ENCODE measurements around the gene CERS1.

The CERS1 gene

GRCh38 chr19:18898081-18898606, 2.2 kb upstream of the CERS1 start:
- Mint-ChIP-seq H3K36me3 (ENCODE audit: low read depth) (peaks cover 7% of the 10 kb centered on the region), H3K27me3 (peaks cover 23% of the 10 kb centered on the region), H3K4me1 (ENCODE audit: low read depth) (peaks cover 9% of the 10 kb centered on the region), H3K4me3 (no peak overlapping the region), H3K9me3 (no peaks in the 10 kb centered on the region), H3K27ac (no peak overlapping the region)

DNA sequence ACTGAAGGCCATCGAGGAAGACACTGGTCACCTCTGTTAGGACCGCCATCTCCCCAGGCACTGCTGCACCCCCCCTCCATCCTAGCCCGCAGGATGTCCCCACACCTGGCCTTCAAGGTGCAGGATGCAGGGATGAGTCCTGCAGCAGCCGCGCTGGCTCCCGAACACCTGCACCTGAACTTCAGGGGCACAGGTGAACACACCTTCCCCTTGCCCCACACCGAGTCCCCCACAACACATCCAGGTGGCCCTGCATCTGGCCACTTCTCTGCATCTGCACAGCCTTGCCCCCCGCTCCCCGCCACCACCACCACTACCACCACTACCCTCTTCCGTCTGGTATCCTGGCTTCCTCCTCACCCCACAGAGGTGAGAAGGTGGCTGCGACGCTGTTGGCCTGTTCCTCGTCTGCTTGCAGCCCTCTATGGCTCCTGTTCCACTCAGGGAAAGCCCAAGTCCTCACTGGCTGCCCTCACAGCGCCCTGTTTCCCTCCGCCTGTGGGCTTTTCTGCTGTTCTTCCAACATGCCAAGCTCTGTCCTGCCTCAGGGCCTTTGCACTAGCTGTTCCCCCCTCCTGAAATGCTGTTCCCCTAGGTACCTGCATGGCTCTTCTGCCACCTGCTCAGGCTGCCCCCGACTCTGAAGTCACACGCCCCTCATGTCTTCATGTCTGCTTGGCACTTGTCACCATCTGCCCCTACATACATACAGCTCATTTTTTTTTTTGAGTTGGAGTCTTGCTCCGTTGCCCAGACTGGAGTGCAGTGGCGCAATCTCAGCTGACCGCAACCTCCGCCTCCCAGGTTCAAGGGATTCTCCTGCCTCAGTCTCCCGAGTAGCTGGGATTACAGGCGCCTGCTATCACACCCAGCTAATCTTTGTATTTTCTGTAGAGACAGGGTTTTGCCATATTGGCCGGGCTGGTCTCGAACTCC, 1.4 kb upstream of the CERS1 start:
- Mint-ChIP-seq H3K4me1 (ENCODE audit: low read depth) (peaks cover 9% of the 10 kb centered on the region), H3K4me3 (no peak overlapping the region), H3K27ac (no peak overlapping the region), H3K27me3 (peaks cover 23% of the 10 kb centered on the region), H3K9me3 (no peaks in the 10 kb centered on the region), H3K36me3 (ENCODE audit: low read depth) (peaks cover 7% of the 10 kb centered on the region)

GRCh38 chr19:18896421-18896841, 473 bp upstream of the CERS1 start:
- peaks cover 23% of the 10 kb centered on the region for H3K27me3 Mint-ChIP-seq
- H3K9me3 Mint-ChIP-seq = no peaks in the 10 kb centered on the region
- H3K27ac Mint-ChIP-seq = no peak overlapping the region
- H3K4me1 Mint-ChIP-seq (ENCODE audit: low read depth) = peaks cover 9% of the 10 kb centered on the region
- peak overlapping the region; percentile 49 for H3K4me3 Mint-ChIP-seq
- H3K36me3 Mint-ChIP-seq (ENCODE audit: low read depth) = peaks cover 7% of the 10 kb centered on the region

DNA sequence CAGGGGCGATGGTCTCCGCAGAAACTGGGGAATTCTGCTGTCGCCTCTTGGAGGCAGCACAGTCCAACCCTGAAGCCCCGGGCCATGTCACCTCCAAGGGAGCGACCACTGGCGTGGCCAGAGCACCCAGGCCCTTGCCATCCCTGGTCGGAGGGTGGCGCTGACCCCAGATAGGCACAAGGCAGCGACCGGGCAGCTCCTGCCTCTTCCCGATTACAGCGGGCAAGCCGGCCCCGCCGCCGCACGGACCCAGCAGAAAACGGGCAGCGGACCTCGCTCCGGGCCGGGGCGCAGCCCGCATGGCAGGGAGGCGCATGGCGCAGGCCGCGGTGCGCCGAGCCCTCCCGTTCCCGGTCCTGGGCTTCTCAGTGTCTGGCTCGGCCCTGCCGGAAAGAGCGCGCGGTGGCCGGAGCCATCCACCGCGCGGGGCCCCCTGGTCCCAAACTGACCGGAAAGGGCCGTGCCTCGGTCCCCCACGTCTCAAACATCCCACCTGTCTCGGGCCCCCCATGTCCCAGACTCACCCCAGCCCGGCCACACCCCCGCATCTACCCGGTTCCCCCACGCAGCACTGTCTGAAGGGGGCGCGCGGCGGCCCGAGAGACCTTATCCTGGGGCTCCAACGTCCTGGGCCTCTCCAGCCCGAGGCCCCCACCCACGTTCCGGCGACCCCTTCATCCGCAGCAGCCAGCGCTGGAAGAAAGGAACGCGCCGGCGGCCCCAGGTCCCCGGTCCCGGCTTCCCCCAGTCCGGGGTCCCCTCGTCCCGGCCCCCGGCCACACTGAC, 727 bp downstream of the CERS1 start:
- Mint-ChIP-seq H3K4me3 (no peak overlapping the region), H3K27ac (no peak overlapping the region), H3K4me1 (ENCODE audit: low read depth) (peaks cover 9% of the 10 kb centered on the region), H3K36me3 (ENCODE audit: low read depth) (no peaks in the 10 kb centered on the region), H3K9me3 (no peaks in the 10 kb centered on the region), H3K27me3 (peaks cover 23% of the 10 kb centered on the region)

GRCh38 chr19:18894254-18895037, 1.5 kb downstream of the CERS1 start:
- Mint-ChIP-seq H3K4me3 (no peak overlapping the region), H3K9me3 (no peaks in the 10 kb centered on the region), H3K27me3 (peaks cover 23% of the 10 kb centered on the region), H3K27ac (no peak overlapping the region), H3K36me3 (ENCODE audit: low read depth) (no peaks in the 10 kb centered on the region), H3K4me1 (ENCODE audit: low read depth) (peaks cover 9% of the 10 kb centered on the region)

GRCh38 chr19:18893587-18894253, 2.2 kb downstream of the CERS1 start:
- peaks cover 9% of the 10 kb centered on the region for H3K4me1 Mint-ChIP-seq (ENCODE audit: low read depth)
- H3K27ac Mint-ChIP-seq = no peak overlapping the region
- no peaks in the 10 kb centered on the region for H3K9me3 Mint-ChIP-seq
- no peaks in the 10 kb centered on the region for H3K36me3 Mint-ChIP-seq (ENCODE audit: low read depth)
- H3K27me3 Mint-ChIP-seq = peaks cover 26% of the 10 kb centered on the region
- no peak overlapping the region for H3K4me3 Mint-ChIP-seq

- no peak overlapping the region for H3K4me3 Mint-ChIP-seq
Observed at GRCh38 chr19:18889949-18890745, 5.8 kb downstream of the CERS1 start.

DNA sequence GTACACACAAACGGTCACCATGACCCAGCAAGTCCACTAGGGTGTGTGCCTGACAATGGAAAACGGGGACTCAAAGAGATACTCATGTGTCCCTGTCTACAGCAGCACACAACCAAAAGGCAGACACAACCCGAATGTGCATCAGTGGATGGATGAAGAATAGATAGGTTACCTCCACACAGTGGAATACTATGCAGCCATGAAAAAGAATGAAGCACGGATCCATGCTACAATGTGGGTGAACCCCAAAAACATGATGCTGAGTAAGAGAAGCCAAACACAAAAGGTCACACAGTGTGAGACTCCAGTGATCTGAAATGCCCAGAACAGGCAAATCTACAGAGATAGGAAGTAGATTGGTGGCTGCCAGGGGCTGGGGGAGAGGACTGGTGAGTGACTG, 9.0 kb downstream of the CERS1 start:
- no peaks in the 10 kb centered on the region for H3K4me1 Mint-ChIP-seq (ENCODE audit: low read depth)
- peaks cover 3% of the 10 kb centered on the region for H3K27me3 Mint-ChIP-seq
- H3K9me3 Mint-ChIP-seq = no peaks in the 10 kb centered on the region
- H3K36me3 Mint-ChIP-seq (ENCODE audit: low read depth) = no peaks in the 10 kb centered on the region
- no peak overlapping the region for H3K27ac Mint-ChIP-seq
- H3K4me3 Mint-ChIP-seq = no peak overlapping the region

More at GRCh38 chr19:18889949-18890745, 5.8 kb downstream of the CERS1 start:
- Mint-ChIP-seq H3K27me3 (peaks cover 11% of the 10 kb centered on the region), H3K4me1 (ENCODE audit: low read depth) (peaks cover 3% of the 10 kb centered on the region), H3K9me3 (no peaks in the 10 kb centered on the region), H3K27ac (no peak overlapping the region), H3K36me3 (ENCODE audit: low read depth) (no peaks in the 10 kb centered on the region)

GRCh38 chr19:18883526-18884304, 12.2 kb downstream of the CERS1 start:
- no peak overlapping the region for H3K27ac Mint-ChIP-seq
- H3K36me3 Mint-ChIP-seq (ENCODE audit: low read depth) = no peaks in the 10 kb centered on the region
- no peak overlapping the region for H3K4me3 Mint-ChIP-seq
- H3K27me3 Mint-ChIP-seq = no peaks in the 10 kb centered on the region
- H3K9me3 Mint-ChIP-seq = no peaks in the 10 kb centered on the region
- no peaks in the 10 kb centered on the region for H3K4me1 Mint-ChIP-seq (ENCODE audit: low read depth)

GRCh38 chr19:18881491-18881890, 14.5 kb downstream of the CERS1 start:
- Mint-ChIP-seq H3K9me3 (no peaks in the 10 kb centered on the region), H3K4me3 (no peak overlapping the region), H3K27ac (no peak overlapping the region), H3K36me3 (ENCODE audit: low read depth) (no peaks in the 10 kb centered on the region), H3K27me3 (no peaks in the 10 kb centered on the region), H3K4me1 (ENCODE audit: low read depth) (no peaks in the 10 kb centered on the region)

GRCh38 chr19:18879579-18880373, 16.2 kb downstream of the CERS1 start:
- Mint-ChIP-seq H3K27ac (no peak overlapping the region), H3K4me1 (ENCODE audit: low read depth) (no peaks in the 10 kb centered on the region), H3K4me3 (no peak overlapping the region), H3K9me3 (no peaks in the 10 kb centered on the region), H3K27me3 (no peaks in the 10 kb centered on the region), H3K36me3 (ENCODE audit: low read depth) (no peaks in the 10 kb centered on the region)

DNA sequence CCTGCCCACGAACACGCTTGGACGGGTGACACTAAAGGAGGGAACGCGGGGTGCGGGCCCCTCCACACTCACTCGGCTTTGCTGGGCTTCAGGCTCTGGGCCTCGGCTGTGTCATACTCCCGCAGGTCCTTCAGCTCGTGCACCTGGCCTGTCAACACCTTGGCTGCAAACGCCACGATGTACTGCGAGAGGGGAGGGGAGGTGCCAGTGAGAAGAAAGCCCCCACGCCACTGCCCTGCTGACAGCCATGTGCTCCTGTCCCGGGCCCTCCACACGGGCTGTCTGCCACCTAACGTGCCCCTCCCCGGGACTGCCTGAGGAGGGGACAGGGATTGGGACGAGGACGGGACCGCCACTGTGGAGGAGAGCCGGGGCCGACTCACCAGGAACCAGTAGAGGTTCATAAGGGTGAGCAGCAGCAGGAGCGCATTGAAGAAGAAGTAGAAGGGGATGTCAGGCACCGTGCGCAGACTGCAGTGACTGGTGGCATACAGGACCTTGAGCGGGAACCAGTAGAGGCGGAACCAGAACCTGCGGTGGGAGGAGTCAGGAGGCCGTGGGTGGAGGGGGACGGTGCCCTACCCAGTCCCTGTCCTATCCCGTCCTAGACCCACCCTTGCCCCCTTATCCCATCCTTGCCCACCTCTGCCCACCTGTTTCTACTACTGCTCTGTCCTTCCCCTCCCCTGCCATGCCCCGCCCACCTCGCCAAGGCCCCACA, 16.9 kb downstream of the CERS1 start:
- Mint-ChIP-seq H3K9me3 (no peaks in the 10 kb centered on the region), H3K36me3 (ENCODE audit: low read depth) (no peaks in the 10 kb centered on the region), H3K4me3 (no peak overlapping the region), H3K27ac (no peak overlapping the region), H3K4me1 (ENCODE audit: low read depth) (no peaks in the 10 kb centered on the region), H3K27me3 (no peaks in the 10 kb centered on the region)
